GM23338 (cell line): ENCODE data around the gene TREM2. TPM values are rescaled to one million over a fixed set of nuclear protein-coding genes. Genes with fewer than 3 reads are reported as not detected.

Experiments used
- ATAC-seq: fragments of 200-7000 bp; cut with Tn5 transposase; 3 replicates; pipeline ENCODE4 v1.9.1; 2020
- DNase-seq: peaks from one replicate; pipeline ENCODE4 v3.0.0-alpha.2; 2015; ENCODE audit warnings: low spot score
- H2AFZ ChIP-seq: fragments of 200-600 bp; sonication (generic); 2 replicates; pipeline ENCODE4 v1.8.0; 2016; ENCODE audit warnings: antibody characterized with exemption, mild to moderate bottlenecking, moderate library complexity
- H3F3A ChIP-seq: fragments of 200-600 bp; sonication (generic); replicated peaks from 2 replicates; pipeline ENCODE4 v1.8.0; 2017; ENCODE audit warnings: antibody characterized with exemption, mixed run types, low read depth
- H3K27ac ChIP-seq: fragments of 200-600 bp; sonication (generic); 2 replicates; pipeline ENCODE4 v1.6.1; 2016; ENCODE audit warnings: low read depth
- H3K27me3 ChIP-seq: fragments of 200-600 bp; sonication (generic); 2 replicates; pipeline ENCODE4 v1.8.0; 2016; ENCODE audit warnings: mild to moderate bottlenecking, mixed run types, moderate library complexity; ENCODE audit not compliant: insufficient read depth
- H3K36me3 ChIP-seq: fragments of 200-600 bp; sonication (generic); 2 replicates; pipeline ENCODE4 v1.8.0; 2016; ENCODE audit warnings: mild to moderate bottlenecking; ENCODE audit not compliant: insufficient read depth
- H3K4me1 ChIP-seq: fragments of 200-600 bp; sonication (generic); 2 replicates; pipeline ENCODE4 v1.8.0; 2016; ENCODE audit warnings: mild to moderate bottlenecking, moderate library complexity; ENCODE audit not compliant: insufficient read depth
- H3K4me2 ChIP-seq: fragments of 200-600 bp; sonication (generic); 2 replicates; pipeline ENCODE4 v1.7.1; 2017; ENCODE audit warnings: mixed run types
- H3K4me3 ChIP-seq: fragments of 200-600 bp; sonication (generic); 2 replicates; pipeline ENCODE4 v1.6.1; 2016; ENCODE audit warnings: mixed run types
- H3K79me2 ChIP-seq: fragments of 200-600 bp; sonication (generic); replicated peaks from 2 replicates; pipeline ENCODE4 v1.8.0; 2017; ENCODE audit warnings: mild to moderate bottlenecking; ENCODE audit not compliant: insufficient read depth
- H3K9me2 ChIP-seq: fragments of 200-600 bp; sonication (generic); 2 replicates; pipeline ENCODE4 v1.8.0; 2017; ENCODE audit not compliant: insufficient read depth
- H4K20me1 ChIP-seq: fragments of 200-600 bp; sonication (generic); replicated peaks from 2 replicates; pipeline ENCODE4 v1.8.0; 2017; ENCODE audit warnings: mild to moderate bottlenecking; ENCODE audit not compliant: insufficient read depth
- H3K27ac Mint-ChIP-seq: 2 replicates; pipeline ENCODE4 v1.8.0; 2020; ENCODE audit warnings: inconsistent platforms, mild to moderate bottlenecking, moderate library complexity, mixed read lengths
- H3K27me3 Mint-ChIP-seq: 3 replicates; pipeline ENCODE4 v1.8.0; 2022; ENCODE audit warnings: low read depth, mild to moderate bottlenecking, moderate library complexity, mixed read lengths, inconsistent platforms; ENCODE audit not compliant: insufficient read depth, poor library complexity
- H3K36me3 Mint-ChIP-seq: 3 replicates; pipeline ENCODE4 v1.8.0; 2021; ENCODE audit warnings: low read depth, mild to moderate bottlenecking, inconsistent platforms, moderate library complexity, mixed read lengths
- H3K4me1 Mint-ChIP-seq: 3 replicates; pipeline ENCODE4 v1.8.0; 2020; ENCODE audit warnings: mild to moderate bottlenecking, inconsistent platforms, mixed read lengths
- H3K4me3 Mint-ChIP-seq: 3 replicates; pipeline ENCODE4 v1.8.0; 2021; ENCODE audit warnings: moderate library complexity, mild to moderate bottlenecking, inconsistent platforms, mixed read lengths
- H3K9me3 Mint-ChIP-seq: 3 replicates; pipeline ENCODE4 v1.8.0; 2020; ENCODE audit warnings: moderate library complexity, mild to moderate bottlenecking, inconsistent platforms, mixed read lengths
- CREB1 ChIP-seq: fragments of 250-450 bp; sonication (Bioruptor Pico); IDR thresholded peaks from 2 replicates; pipeline ENCODE4 v1.5.0; 2020; ENCODE audit warnings: low read depth, mild to moderate bottlenecking, moderate library complexity
- ETS1 ChIP-seq: IDR thresholded peaks from 2 replicates; pipeline ENCODE4 v1.6.1; 2016; ENCODE audit warnings: antibody characterized with exemption
- EZH2 ChIP-seq: fragments of 200-600 bp; sonication (generic); IDR thresholded peaks from one replicate; pipeline ENCODE4 v1.8.0; 2017; ENCODE audit warnings: antibody characterized with exemption, mild to moderate bottlenecking, low read depth; ENCODE audit not compliant: unreplicated experiment
- EZH2phosphoT487 ChIP-seq: fragments of 200-600 bp; sonication (generic); IDR thresholded peaks from one replicate; pipeline ENCODE4 v1.8.1; 2018; ENCODE audit warnings: antibody characterized with exemption; ENCODE audit not compliant: unreplicated experiment
- JUNB ChIP-seq: IDR thresholded peaks from one replicate; pipeline ENCODE4 v1.6.1; 2016; ENCODE audit warnings: antibody characterized with exemption; ENCODE audit not compliant: unreplicated experiment
- NANOG ChIP-seq: IDR thresholded peaks from 2 replicates; pipeline ENCODE4 v1.6.1; 2016; ENCODE audit warnings: antibody characterized with exemption, borderline replicate concordance
- POLR2AphosphoS5 ChIP-seq: IDR thresholded peaks from 2 replicates; pipeline ENCODE4 v1.6.1; 2016; ENCODE audit warnings: antibody characterized with exemption, low read depth
- REST ChIP-seq: IDR thresholded peaks from one replicate; pipeline ENCODE4 v1.6.1; 2018; ENCODE audit warnings: antibody characterized with exemption; ENCODE audit not compliant: unreplicated experiment
- STAT1 ChIP-seq: IDR thresholded peaks from one replicate; pipeline ENCODE4 v1.6.1; 2016; ENCODE audit warnings: antibody characterized with exemption; ENCODE audit not compliant: unreplicated experiment
- ZNF114 ChIP-seq: fragments of 250-450 bp; sonication (Bioruptor Pico); IDR thresholded peaks from 2 replicates; pipeline ENCODE4 v1.5.0; 2020; ENCODE audit warnings: mild to moderate bottlenecking, moderate library complexity
- ZNF331 ChIP-seq: fragments of 250-450 bp; sonication (Bioruptor Pico); IDR thresholded peaks from 2 replicates; pipeline ENCODE4 v1.5.0; 2020; ENCODE audit warnings: low read depth, mild to moderate bottlenecking, moderate library complexity
- ZNF462 ChIP-seq: fragments of 250-450 bp; sonication (Bioruptor Pico); IDR thresholded peaks from 2 replicates; pipeline ENCODE4 v1.5.0; 2020; ENCODE audit warnings: mild to moderate bottlenecking, moderate library complexity
- polyA plus RNA-seq: library from polyadenylated mRNA; unstranded; fragments of >200 nt; fragmentation: Nextera tagmentation; extraction: Ambion mirVana; gene quantifications from 2 replicates; pipeline ENCODE4 v1.2.1, GENCODE V29; 2016
- total RNA-seq: library from RNA; depleted of rRNA; stranded (reverse); fragments of >200 nt; shearing (Covaris generic); gene quantifications from 2 replicates; pipeline ENCODE4 v1.2.3, GENCODE V29; 2014
- TF ChIP-seq, protein P1 (sequence below), 2 experiments: fragments of 200-600 bp in 1 of 2; sonication (generic) in 1 of 2; conservative IDR thresholded peaks; 2 replicates each; pipeline versions ENCODE4 v1.5.1 to v1.6.1; 2016 to 2017; ENCODE audit warnings: antibody characterized with exemption in 2 of 2, low read depth in 2 of 2, mild to moderate bottlenecking in 2 of 2, moderate library complexity in 1 of 2

TREM2 gene
- total and polyA plus RNA-seq, 2 experiments from 2014 or later = not detected

GRCh38 chr6:41208439-41209106 is 45.7 kb upstream of the TREM2 start:
- peaks cover 2% of the 10 kb centered on the region; the same call in 2 of the 3 replicates for H3K9me3 Mint-ChIP-seq
- H3K4me1 ChIP-seq = no peaks in the 10 kb centered on the region
- no peak for TF ChIP-seq EZH2phosphoT487
- TF ChIP-seq REST = no peak
- no peak for TF ChIP-seq ZNF462 (CRISPR knock-in tag)
- TF ChIP-seq CREB1 = no peak
- TF ChIP-seq POLR2AphosphoS5 = no peak
- TF ChIP-seq ZNF331 = no peak
- TF ChIP-seq NANOG = no peak
- no peak for TF ChIP-seq EZH2
- TF ChIP-seq, protein P1, sequence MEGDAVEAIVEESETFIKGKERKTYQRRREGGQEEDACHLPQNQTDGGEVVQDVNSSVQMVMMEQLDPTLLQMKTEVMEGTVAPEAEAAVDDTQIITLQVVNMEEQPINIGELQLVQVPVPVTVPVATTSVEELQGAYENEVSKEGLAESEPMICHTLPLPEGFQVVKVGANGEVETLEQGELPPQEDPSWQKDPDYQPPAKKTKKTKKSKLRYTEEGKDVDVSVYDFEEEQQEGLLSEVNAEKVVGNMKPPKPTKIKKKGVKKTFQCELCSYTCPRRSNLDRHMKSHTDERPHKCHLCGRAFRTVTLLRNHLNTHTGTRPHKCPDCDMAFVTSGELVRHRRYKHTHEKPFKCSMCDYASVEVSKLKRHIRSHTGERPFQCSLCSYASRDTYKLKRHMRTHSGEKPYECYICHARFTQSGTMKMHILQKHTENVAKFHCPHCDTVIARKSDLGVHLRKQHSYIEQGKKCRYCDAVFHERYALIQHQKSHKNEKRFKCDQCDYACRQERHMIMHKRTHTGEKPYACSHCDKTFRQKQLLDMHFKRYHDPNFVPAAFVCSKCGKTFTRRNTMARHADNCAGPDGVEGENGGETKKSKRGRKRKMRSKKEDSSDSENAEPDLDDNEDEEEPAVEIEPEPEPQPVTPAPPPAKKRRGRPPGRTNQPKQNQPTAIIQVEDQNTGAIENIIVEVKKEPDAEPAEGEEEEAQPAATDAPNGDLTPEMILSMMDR (conservative IDR thresholded peaks at IDR 0.05; ENCODE audit: low read depth in 2 of 2) = no peak
- TF ChIP-seq STAT1 = no peak
- TF ChIP-seq ETS1 = no peak
- no peak for TF ChIP-seq ZNF114 (CRISPR knock-in tag)
- TF ChIP-seq JUNB = no peak
- H3K27ac ChIP-seq = no peak overlapping the region
- no peaks in the 10 kb centered on the region for H3K79me2 ChIP-seq
- ATAC-seq (no peak), DNase-seq (no peak)
- H3K9me2 ChIP-seq = no peaks in the 10 kb centered on the region
- no peaks in the 10 kb centered on the region for H3K27me3 ChIP-seq
- no peaks in the 10 kb centered on the region for H3K36me3 Mint-ChIP-seq
- no peak overlapping the region for H3K27ac Mint-ChIP-seq
- H2AFZ ChIP-seq = no peak overlapping the region
- H3F3A ChIP-seq = no peaks in the 10 kb centered on the region
- no peaks in the 10 kb centered on the region for H3K4me1 Mint-ChIP-seq
- H3K4me2 ChIP-seq = no peak overlapping the region
- no peaks in the 10 kb centered on the region for H3K36me3 ChIP-seq
- H3K27me3 Mint-ChIP-seq = peaks cover 5% of the 10 kb centered on the region
- no peaks in the 10 kb centered on the region for H4K20me1 ChIP-seq
- H3K4me3 ChIP-seq = no peak overlapping the region
- H3K4me3 Mint-ChIP-seq = no peak overlapping the region
